HL-60 (cell line): ENCODE results near the gene CACNA1I.

ENCODE experiments used
- DNase-seq, 2 experiments: peaks; one replicate each; pipeline ENCODE4 v3.0.0-alpha.2; 2010 to 2020; ENCODE audit warnings: low read depth in 1 of 2, low spot score in 1 of 2
- H3K27ac ChIP-seq: fragments of 250-450 bp; sonication (Bioruptor Pico); replicated peaks from 2 replicates; pipeline ENCODE4 v1.5.1; 2020; ENCODE audit warnings: mild to moderate bottlenecking, moderate library complexity
- H3K27me3 ChIP-seq: fragments of 250-450 bp; sonication (Bioruptor Pico); 2 replicates; pipeline ENCODE4 v1.5.1; 2021; ENCODE audit warnings: mild to moderate bottlenecking, moderate library complexity; ENCODE audit not compliant: insufficient read depth, poor library complexity, severe bottlenecking
- H3K4me3 ChIP-seq: replicated peaks from 2 replicates; pipeline ENCODE4 v1.5.1; 2011; ENCODE audit warnings: mild to moderate bottlenecking, control low read depth, low read length; ENCODE audit not compliant: insufficient read depth
- CTCF ChIP-seq: IDR thresholded peaks from one replicate; pipeline ENCODE4 v1.5.1; 2011; ENCODE audit warnings: low read length, control low read depth, inconsistent platforms; ENCODE audit not compliant: insufficient read depth
- GABPA ChIP-seq: IDR thresholded peaks from 2 replicates; pipeline ENCODE4 v1.6.1; 2012; ENCODE audit warnings: low read depth
- POLR2AphosphoS5 ChIP-seq: IDR thresholded peaks from 2 replicates; pipeline ENCODE4 v1.6.1; 2012; ENCODE audit warnings: low read depth
- REST ChIP-seq: IDR thresholded peaks from 2 replicates; pipeline ENCODE4 v1.6.1; 2012; ENCODE audit warnings: low read depth; ENCODE audit not compliant: insufficient replicate concordance
- SPI1 ChIP-seq: IDR thresholded peaks from 2 replicates; pipeline ENCODE4 v1.6.1; 2012; ENCODE audit warnings: low read depth, mild to moderate bottlenecking, borderline replicate concordance

Gene CACNA1I

DNA sequence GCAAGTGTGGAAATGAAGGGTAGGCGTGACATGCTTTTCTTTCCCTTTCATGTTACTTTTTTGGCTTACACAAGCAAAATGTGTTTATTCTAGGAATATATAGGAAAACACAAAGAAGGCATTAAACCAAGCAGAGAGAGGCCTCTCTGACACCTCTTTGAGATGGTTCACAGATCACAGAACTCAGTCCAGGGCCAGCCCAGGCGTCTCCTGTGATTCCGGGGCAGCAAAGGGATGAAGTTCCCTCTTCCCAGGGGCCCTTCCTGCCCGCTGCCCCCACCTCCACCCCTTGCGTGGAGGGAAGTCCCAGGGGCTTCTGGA lies 78.0 kb downstream of the CACNA1I start:
- Histone ChIP-seq H3K4me3 (no peak overlapping the region), H3K27ac (no peak overlapping the region), H3K27me3 (no peaks in the 10 kb centered on the region)
- TF ChIP-seq SPI1 (no peak), CTCF (no peak), GABPA (no peak), REST (no peak)
- DNase-seq: no peak

GRCh38 chr22:39649500-39650089 lies 79.0 kb downstream of the CACNA1I start:
- no peaks in the 10 kb centered on the region for H3K27me3 ChIP-seq
- no peak overlapping the region for H3K27ac ChIP-seq
- TF ChIP-seq REST: no peak
- no peak for TF ChIP-seq POLR2AphosphoS5
- no peak for TF ChIP-seq SPI1
- TF ChIP-seq GABPA: no peak
- no peak for TF ChIP-seq CTCF
- DNase-seq: no peak
- no peak overlapping the region for H3K4me3 ChIP-seq

DNA sequence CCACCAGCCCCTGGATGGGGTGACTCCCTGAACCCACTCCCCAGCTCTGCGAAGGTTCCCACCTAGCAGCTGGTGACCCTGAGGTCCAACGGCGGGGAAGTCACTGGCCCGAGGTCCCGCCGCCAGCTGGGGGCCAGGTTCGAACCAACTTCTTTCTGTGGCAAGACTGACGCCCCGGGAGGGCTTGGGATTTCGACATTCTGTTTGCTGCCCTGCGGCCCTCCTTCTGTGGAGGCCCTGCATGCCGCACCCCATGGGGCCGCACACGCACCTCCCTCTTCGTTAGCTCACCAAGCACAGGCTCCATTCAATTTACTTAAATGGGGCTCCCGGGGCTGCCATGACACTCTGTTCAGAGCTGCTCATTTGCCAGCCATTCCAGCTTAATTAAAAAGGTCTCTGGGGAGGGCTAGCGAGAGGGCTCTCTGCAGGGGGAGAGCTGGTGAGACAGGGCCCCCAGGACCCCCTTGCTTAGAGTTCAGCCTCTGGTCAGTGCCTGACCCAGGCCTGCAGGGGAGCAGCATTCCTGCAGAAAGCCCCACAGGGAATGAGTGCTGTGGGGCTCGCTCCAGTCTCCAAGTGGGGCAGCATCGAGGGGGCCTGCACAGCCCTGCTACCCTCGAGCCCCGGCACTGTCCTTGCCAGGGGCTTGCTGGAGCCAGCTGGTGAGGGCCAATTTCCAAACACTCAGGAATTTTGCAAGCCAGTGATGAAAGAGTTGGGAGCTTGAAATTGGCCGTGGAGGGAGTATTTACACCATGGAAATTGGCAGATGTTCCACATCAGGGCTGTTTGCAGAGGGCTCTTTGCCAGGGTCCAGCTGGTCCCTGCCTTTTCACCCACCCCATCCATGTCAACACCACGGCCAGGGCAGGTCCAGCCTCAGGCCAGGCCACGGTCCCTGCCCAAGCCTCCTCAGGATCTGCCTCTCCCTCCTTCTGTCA lies 80.8 kb downstream of the CACNA1I start:
- DNase-seq: no peak
- no peak for TF ChIP-seq REST
- no peak for TF ChIP-seq GABPA
- no peak for TF ChIP-seq CTCF
- TF ChIP-seq SPI1: no peak
- no peak for TF ChIP-seq POLR2AphosphoS5
- Histone ChIP-seq H3K27ac (no peak overlapping the region), H3K4me3 (no peak overlapping the region), H3K27me3 (no peaks in the 10 kb centered on the region)
